ENCODE results near the gene KMT2E.

The KMT2E gene

GRCh38 chr7:104966022-104966421 is 48.0 kb upstream of the KMT2E start:
- Histone ChIP-seq H3K4me1 (ENCODE audit: control insufficient read depth, low read length) (peaks cover 5% of the 10 kb centered on the region), H3K9me2 (replicated peaks; ENCODE audit: control insufficient read depth, low read length) (no peaks in the 10 kb centered on the region), H3K9me3 (ENCODE audit: control insufficient read depth, insufficient read depth, low read length) (peaks cover 10% of the 10 kb centered on the region; the same call in 1 of the 2 replicates), H4K20me1 (ENCODE audit: control insufficient read depth, insufficient read depth, low read depth, low read length) (no peaks in the 10 kb centered on the region), H3K27ac (ENCODE audit: low read depth, low read length) (no peak overlapping the region), H3K79me2 (ENCODE audit: control insufficient read depth, low read length) (no peaks in the 10 kb centered on the region), H3K4me3 (ENCODE audit: low read length) (no peak overlapping the region), H3F3A (ENCODE audit: control insufficient read depth, insufficient read depth) (peaks cover 2% of the 10 kb centered on the region; the same call in 1 of the 2 replicates), H3K36me3 (ENCODE audit: control insufficient read depth, low read length) (peaks cover 20% of the 10 kb centered on the region), H3K4me2 (ENCODE audit: low read length) (no peak overlapping the region), H3K27me3 (ENCODE audit: control insufficient read depth, low read length) (no peaks in the 10 kb centered on the region)
- no peak for TF ChIP-seq EZH2phosphoT487 (IDR thresholded peaks at IDR 0.05; ENCODE audit: borderline replicate concordance, low read length)
- TF ChIP-seq, protein P1, sequence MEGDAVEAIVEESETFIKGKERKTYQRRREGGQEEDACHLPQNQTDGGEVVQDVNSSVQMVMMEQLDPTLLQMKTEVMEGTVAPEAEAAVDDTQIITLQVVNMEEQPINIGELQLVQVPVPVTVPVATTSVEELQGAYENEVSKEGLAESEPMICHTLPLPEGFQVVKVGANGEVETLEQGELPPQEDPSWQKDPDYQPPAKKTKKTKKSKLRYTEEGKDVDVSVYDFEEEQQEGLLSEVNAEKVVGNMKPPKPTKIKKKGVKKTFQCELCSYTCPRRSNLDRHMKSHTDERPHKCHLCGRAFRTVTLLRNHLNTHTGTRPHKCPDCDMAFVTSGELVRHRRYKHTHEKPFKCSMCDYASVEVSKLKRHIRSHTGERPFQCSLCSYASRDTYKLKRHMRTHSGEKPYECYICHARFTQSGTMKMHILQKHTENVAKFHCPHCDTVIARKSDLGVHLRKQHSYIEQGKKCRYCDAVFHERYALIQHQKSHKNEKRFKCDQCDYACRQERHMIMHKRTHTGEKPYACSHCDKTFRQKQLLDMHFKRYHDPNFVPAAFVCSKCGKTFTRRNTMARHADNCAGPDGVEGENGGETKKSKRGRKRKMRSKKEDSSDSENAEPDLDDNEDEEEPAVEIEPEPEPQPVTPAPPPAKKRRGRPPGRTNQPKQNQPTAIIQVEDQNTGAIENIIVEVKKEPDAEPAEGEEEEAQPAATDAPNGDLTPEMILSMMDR (IDR thresholded peaks at IDR 0.05; ENCODE audit: low read depth, low read length, poor library complexity, severe bottlenecking), result no peak

GRCh38 chr7:104967088-104967487 is 46.9 kb upstream of the KMT2E start:
- Histone ChIP-seq H3K9me3 (ENCODE audit: control insufficient read depth, insufficient read depth, low read length) (peaks cover 10% of the 10 kb centered on the region; the same call in 1 of the 2 replicates), H3K79me2 (ENCODE audit: control insufficient read depth, low read length) (no peaks in the 10 kb centered on the region), H4K20me1 (ENCODE audit: control insufficient read depth, insufficient read depth, low read depth, low read length) (no peaks in the 10 kb centered on the region), H3K4me3 (ENCODE audit: low read length) (no peak overlapping the region), H3K9me2 (replicated peaks; ENCODE audit: control insufficient read depth, low read length) (no peaks in the 10 kb centered on the region), H3K36me3 (ENCODE audit: control insufficient read depth, low read length) (peaks cover 16% of the 10 kb centered on the region), H3K27me3 (ENCODE audit: control insufficient read depth, low read length) (no peaks in the 10 kb centered on the region), H3K27ac (ENCODE audit: low read depth, low read length) (no peak overlapping the region), H3F3A (ENCODE audit: control insufficient read depth, insufficient read depth) (no peaks in the 10 kb centered on the region), H3K4me1 (ENCODE audit: control insufficient read depth, low read length) (no peaks in the 10 kb centered on the region), H3K4me2 (ENCODE audit: low read length) (no peak overlapping the region)
- TF ChIP-seq, protein P1 (IDR thresholded peaks at IDR 0.05; ENCODE audit: low read depth, low read length, poor library complexity, severe bottlenecking), result no peak
- no peak for TF ChIP-seq EZH2phosphoT487 (IDR thresholded peaks at IDR 0.05; ENCODE audit: borderline replicate concordance, low read length)

DNA sequence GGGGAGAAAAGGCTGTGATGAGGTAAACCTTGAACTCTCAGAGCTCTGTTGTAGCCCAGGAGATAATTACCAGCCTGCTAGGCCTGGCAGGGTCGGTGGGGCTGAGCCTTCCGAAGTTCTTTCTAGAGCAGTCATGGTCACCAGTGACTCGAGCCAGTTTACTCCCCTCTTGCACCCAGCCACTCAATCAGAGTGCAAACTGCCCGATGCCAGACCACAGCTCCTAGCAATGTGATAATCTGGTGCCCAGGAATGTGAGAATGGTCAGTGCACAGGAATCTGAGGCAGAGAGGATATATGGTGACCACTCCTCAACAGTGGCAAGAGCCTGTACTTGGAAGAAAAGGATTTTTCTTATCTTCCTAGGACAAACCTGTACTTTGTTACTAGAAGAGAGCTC is 46.4 kb upstream of the KMT2E start:
- H3K4me1 ChIP-seq (ENCODE audit: control insufficient read depth, low read length), result no peaks in the 10 kb centered on the region
- no peaks in the 10 kb centered on the region for H4K20me1 ChIP-seq (ENCODE audit: control insufficient read depth, insufficient read depth, low read depth, low read length)
- no peak for TF ChIP-seq EZH2phosphoT487 (IDR thresholded peaks at IDR 0.05; ENCODE audit: borderline replicate concordance, low read length)
- TF ChIP-seq, protein P1 (IDR thresholded peaks at IDR 0.05; ENCODE audit: low read depth, low read length, poor library complexity, severe bottlenecking), result no peak
- no peaks in the 10 kb centered on the region for H3K9me2 ChIP-seq (replicated peaks; ENCODE audit: control insufficient read depth, low read length)
- H3K9me3 ChIP-seq (ENCODE audit: control insufficient read depth, insufficient read depth, low read length), result peaks cover 10% of the 10 kb centered on the region; the same call in 1 of the 2 replicates
- peaks cover 11% of the 10 kb centered on the region for H3K36me3 ChIP-seq (ENCODE audit: control insufficient read depth, low read length)
- H3K27me3 ChIP-seq (ENCODE audit: control insufficient read depth, low read length), result no peaks in the 10 kb centered on the region
- H3K4me2 ChIP-seq (ENCODE audit: low read length), result no peak overlapping the region
- H3K27ac ChIP-seq (ENCODE audit: low read depth, low read length), result no peak overlapping the region
- no peak overlapping the region for H3K4me3 ChIP-seq (ENCODE audit: low read length)
- no peaks in the 10 kb centered on the region for H3F3A ChIP-seq (ENCODE audit: control insufficient read depth, insufficient read depth)
- H3K79me2 ChIP-seq (ENCODE audit: control insufficient read depth, low read length), result no peaks in the 10 kb centered on the region

Measured in DOHH2 (cell line).